Stimulated activated CD8-positive, alpha-beta memory T cell treated with anti-CD3 and anti-CD28 coated beads, Interleukin-2, amount 100 ng/mL, for 48 hours (primary cell): ENCODE data around the gene MB21D2.
"Not testable (repeated sequence)": the region's sequence is repeated elsewhere in the genome, so short reads cannot be mapped to it uniquely, and the experiment has no call there.

Experiments
- DNase-seq, 2 donors: peaks; one replicate each; pipeline ENCODE4 v3.0.0-alpha.2; 2020; ENCODE audit warnings: low read depth in 2 of 2

MB21D2 gene

GRCh38 chr3:192917404-192918274 is at the start of gene MB21D2:
TSS of gene MB21D2 (minus strand) at chr3:192917856. CDS start at chr3:192917840, 16 bp downstream.
- DNase-seq: peak; percentile 26 to 34

GRCh38 chr3:192964959-192965719 is 47.5 kb upstream of the MB21D2 start:
- DNase-seq: not testable (repeated sequence)

- no peak for DNase-seq
These were observed 42.1 kb upstream of the MB21D2 start for GRCh38 chr3:192959773-192960172.

- DNase-seq: no peak
These were observed 40.7 kb upstream of the MB21D2 start for GRCh38 chr3:192958219-192958872.

GRCh38 chr3:192957441-192958021 is 39.9 kb upstream of the MB21D2 start:
- DNase-seq: peak in 1 of 2 donors; percentile 1

- no peak for DNase-seq
These were observed 36.3 kb upstream of the MB21D2 start for GRCh38 chr3:192953926-192954325.

- DNase-seq: no peak
These were observed 29.8 kb upstream of the MB21D2 start for GRCh38 chr3:192947421-192947820.

- no peak for DNase-seq
These were observed 25.7 kb upstream of the MB21D2 start for GRCh38 chr3:192943393-192943792.

- no peak for DNase-seq
These were observed 25.0 kb upstream of the MB21D2 start for GRCh38 chr3:192942625-192943024.

- no peak for DNase-seq
These were observed 22.5 kb upstream of the MB21D2 start for GRCh38 chr3:192940129-192940528.

- DNase-seq: no peak
These were observed 17.8 kb upstream of the MB21D2 start for GRCh38 chr3:192935441-192935840.

- no peak for DNase-seq
These were observed 16.3 kb upstream of the MB21D2 start for GRCh38 chr3:192933779-192934460.

GRCh38 chr3:192933259-192933658 is 15.6 kb upstream of the MB21D2 start:
- DNase-seq: no peak

- no peak for DNase-seq
These were observed 14.2 kb upstream of the MB21D2 start for GRCh38 chr3:192931825-192932224.

- DNase-seq: no peak
These were observed 12.9 kb upstream of the MB21D2 start for GRCh38 chr3:192930577-192930976.

GRCh38 chr3:192929755-192930547 is 12.3 kb upstream of the MB21D2 start:
- no peak for DNase-seq

- DNase-seq: no peak
These were observed 11.5 kb upstream of the MB21D2 start for GRCh38 chr3:192929146-192929545.

GRCh38 chr3:192928720-192929119 is 11.1 kb upstream of the MB21D2 start:
- no peak for DNase-seq

GRCh38 chr3:192928016-192928415 is 10.4 kb upstream of the MB21D2 start:
- no peak for DNase-seq

GRCh38 chr3:192927016-192927415 is 9.4 kb upstream of the MB21D2 start:
- no peak for DNase-seq

- DNase-seq: no peak
These were observed 6.1 kb upstream of the MB21D2 start for GRCh38 chr3:192923731-192924130.
